MM.1S (cell line): Measurements from ENCODE around the gene ARPC1B.

Experiments
- EZH2 ChIP-seq: fragments of 300-600 bp; sonication (generic); optimal IDR thresholded peaks from 2 replicates; pipeline ENCODE3; 2017; ENCODE audit warnings: low read depth, mild to moderate bottlenecking, antibody characterized with exemption, low read length, mixed read lengths
- EZH2phosphoT487 ChIP-seq: fragments of 300-600 bp; sonication (generic); IDR thresholded peaks from 2 replicates; pipeline ENCODE4 v1.6.1; 2018; ENCODE audit warnings: antibody characterized with exemption, low read length
- TF ChIP-seq, protein P1 (sequence below): fragments of 300-600 bp; sonication (generic); IDR thresholded peaks from 2 replicates; pipeline ENCODE4 v1.5.1; 2016; ENCODE audit warnings: antibody characterized with exemption, low read length, mixed read lengths

DNA sequence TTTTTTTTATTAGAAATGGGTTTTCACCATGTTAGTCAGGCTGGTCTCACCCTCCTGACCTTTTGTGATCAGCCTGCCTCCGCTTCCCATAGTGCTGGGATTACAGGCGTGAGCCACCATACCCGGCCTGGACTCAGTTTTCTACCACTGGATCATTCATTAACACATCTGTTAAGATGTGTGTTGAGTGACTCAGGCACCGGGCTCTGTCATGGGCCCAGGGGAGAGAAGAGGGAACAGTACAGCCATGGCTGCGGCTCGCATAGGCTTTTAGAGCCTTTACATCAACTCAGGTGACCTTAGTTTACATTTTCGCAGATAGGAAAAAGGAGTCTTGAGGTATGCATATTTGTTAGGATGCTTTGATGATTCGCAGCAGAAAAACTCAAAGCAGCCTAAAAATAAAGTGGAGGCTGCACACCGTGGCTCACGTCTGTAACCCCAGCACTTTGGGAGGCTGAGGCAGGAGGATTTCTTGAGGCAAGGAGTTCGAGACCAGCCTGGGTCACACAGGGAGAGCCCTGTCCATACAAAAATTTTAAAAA lies 3.1 kb upstream of the ARPC1B start:
- TF ChIP-seq, protein P1, sequence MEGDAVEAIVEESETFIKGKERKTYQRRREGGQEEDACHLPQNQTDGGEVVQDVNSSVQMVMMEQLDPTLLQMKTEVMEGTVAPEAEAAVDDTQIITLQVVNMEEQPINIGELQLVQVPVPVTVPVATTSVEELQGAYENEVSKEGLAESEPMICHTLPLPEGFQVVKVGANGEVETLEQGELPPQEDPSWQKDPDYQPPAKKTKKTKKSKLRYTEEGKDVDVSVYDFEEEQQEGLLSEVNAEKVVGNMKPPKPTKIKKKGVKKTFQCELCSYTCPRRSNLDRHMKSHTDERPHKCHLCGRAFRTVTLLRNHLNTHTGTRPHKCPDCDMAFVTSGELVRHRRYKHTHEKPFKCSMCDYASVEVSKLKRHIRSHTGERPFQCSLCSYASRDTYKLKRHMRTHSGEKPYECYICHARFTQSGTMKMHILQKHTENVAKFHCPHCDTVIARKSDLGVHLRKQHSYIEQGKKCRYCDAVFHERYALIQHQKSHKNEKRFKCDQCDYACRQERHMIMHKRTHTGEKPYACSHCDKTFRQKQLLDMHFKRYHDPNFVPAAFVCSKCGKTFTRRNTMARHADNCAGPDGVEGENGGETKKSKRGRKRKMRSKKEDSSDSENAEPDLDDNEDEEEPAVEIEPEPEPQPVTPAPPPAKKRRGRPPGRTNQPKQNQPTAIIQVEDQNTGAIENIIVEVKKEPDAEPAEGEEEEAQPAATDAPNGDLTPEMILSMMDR: no peak
- TF ChIP-seq EZH2 (no peak), EZH2phosphoT487 (no peak)
